Esophagus muscularis mucosa (tissue), 3 donors: ENCODE measurements around the gene G0S2.

Experiments used
- CTCF ChIP-seq, 3 experiments: fragments of 200-600 bp in 2 of 3; fragments of 450-650 bp in 1 of 3; sonication (generic) in 2 of 3; IDR thresholded peaks; one replicate each; pipeline ENCODE4 v1.5.1; 2017 to 2019; ENCODE audit warnings: antibody characterized with exemption in 3 of 3, mild to moderate bottlenecking in 2 of 3, moderate library complexity in 1 of 3
- POLR2A ChIP-seq: fragments of 450-650 bp; IDR thresholded peaks from one replicate; pipeline ENCODE4 v1.6.1; 2017; ENCODE audit warnings: antibody characterized with exemption, moderate library complexity, mild to moderate bottlenecking, low read depth
- POLR2AphosphoS5 ChIP-seq, 2 donors: sonication (generic); formaldehyde crosslinking; IDR thresholded peaks; one replicate each; pipeline ENCODE4 v1.6.1; 2017; ENCODE audit warnings: antibody characterized with exemption in 2 of 2

GRCh38 chr1:209688746-209689234 lies 13.6 kb downstream of the G0S2 start:
- TF ChIP-seq CTCF (IDR thresholded peaks at IDR 0.05) (no peak), POLR2A (no peak), POLR2AphosphoS5 (IDR thresholded peaks at IDR 0.05) (no peak)
